Ovary (tissue), 9 donors: Measurements from ENCODE around the gene LKAAEAR1. TPM values are rescaled to one million over a fixed set of nuclear protein-coding genes. Genes with fewer than 3 reads are reported as not detected.

Source experiments
- DNase-seq, 5 donors: peaks; one replicate each; pipeline ENCODE4 v3.0.0-alpha.2; 2019 to 2020
- H3K27ac ChIP-seq, 2 donors: fragments of 200-600 bp; one replicate each; pipeline versions ENCODE4 v1.5.1 to v1.8.0; 2019 to 2022
- H3K27me3 ChIP-seq: fragments of 200-600 bp; one replicate; pipeline ENCODE4 v1.8.0; 2022
- H3K36me3 ChIP-seq: fragments of 200-600 bp; sonication (generic); one replicate; pipeline ENCODE4 v1.5.1; 2019
- H3K4me1 ChIP-seq: one replicate; pipeline ENCODE4 v1.8.1; 2013; ENCODE audit warnings: mild to moderate bottlenecking, moderate library complexity; ENCODE audit not compliant: insufficient read depth
- H3K4me3 ChIP-seq: fragments of 200-600 bp; sonication (generic); one replicate; pipeline ENCODE4 v1.5.1; 2017
- H3K9me3 ChIP-seq, 2 donors: fragments of 200-600 bp in 1 of 2; sonication (generic) in 1 of 2; one replicate each; pipeline versions ENCODE4 v1.5.1 to v1.8.1; 2013 to 2019; ENCODE audit warnings: mild to moderate bottlenecking in 1 of 2, moderate library complexity in 1 of 2
- EP300 ChIP-seq: sonication (generic); formaldehyde crosslinking; IDR thresholded peaks from one replicate; pipeline ENCODE4 v1.6.1; 2017; ENCODE audit warnings: antibody characterized with exemption
- POLR2A ChIP-seq: fragments of 450-650 bp; IDR thresholded peaks from one replicate; pipeline ENCODE4 v1.6.1; 2017; ENCODE audit warnings: antibody characterized with exemption, mild to moderate bottlenecking, moderate library complexity
- WGBS, 3 donors: extraction: QIAGEN DNeasy Blood & Tissue Kit in 1 of 3; methylation state at CpG; one replicate each; pipeline versions ENCODE4 v1.1.5 to v1.1.7; 2013 to 2017; 5-methylcytosine and 5-hydroxymethylcytosine counted together
- intact Hi-C, 4 donors: fragments of 100-400 bp; cut with DNase I; formaldehyde crosslinking; loops; one replicate each; pipeline versions ENCODE4 v1.11.0 to v1.15.1; 2022 to 2023
- polyA plus RNA-seq, 2 donors: library from polyadenylated mRNA; stranded (reverse); fragments of 200-250 nt in 1 of 2; fragments of 350-450 nt in 1 of 2; fragmentation: Illumina TruSeq in 1 of 2; extraction: RNeasy Lipid Tissue Mini Kit (QIAGEN cat#74804) in 1 of 2; gene quantifications; one replicate each; pipeline ENCODE4 v1.2.3, GENCODE V29; 2013 to 2014
- total RNA-seq, 7 donors: library from RNA; depleted of rRNA in 2 of 7; stranded (reverse); fragments of >200 nt in 2 of 7; fragmentation: NEBNext Ultra II Directional in 3 of 7; extraction: Animal tissue kit (Norgen Biotek cat#: 25700) in 3 of 7; gene quantifications; one replicate each; pipeline versions ENCODE4 v1.1.0 to v1.2.4, GENCODE V29; 2016 to 2023
- TF ChIP-seq, protein P1 (sequence below), 3 donors: fragments of 450-650 bp in 2 of 3; fragments of 200-600 bp in 1 of 3; IDR thresholded peaks; one replicate each; pipeline versions ENCODE4 v1.5.1 to v1.8.0; 2016 to 2022; ENCODE audit warnings: antibody characterized with exemption in 3 of 3, mild to moderate bottlenecking in 1 of 3
- donor health status: DM: no; HTN: no; CAD: no; lungs with moderate emphysema.
- donor health status: DM: no; HTN: no; CAD: no.
- donor health status: Bipolar disorder and iron deficiency.
- donor health status: DM: yes; HTN: yes; CAD: no.
- donor health status: DM: no; HTN: no; CAD: no.
- donor health status: DM: yes; HTN: yes; CAD: no.

The LKAAEAR1 gene
- total and polyA plus RNA-seq, 9 donors, result 10.5 TPM; not detected in 8

DNA sequence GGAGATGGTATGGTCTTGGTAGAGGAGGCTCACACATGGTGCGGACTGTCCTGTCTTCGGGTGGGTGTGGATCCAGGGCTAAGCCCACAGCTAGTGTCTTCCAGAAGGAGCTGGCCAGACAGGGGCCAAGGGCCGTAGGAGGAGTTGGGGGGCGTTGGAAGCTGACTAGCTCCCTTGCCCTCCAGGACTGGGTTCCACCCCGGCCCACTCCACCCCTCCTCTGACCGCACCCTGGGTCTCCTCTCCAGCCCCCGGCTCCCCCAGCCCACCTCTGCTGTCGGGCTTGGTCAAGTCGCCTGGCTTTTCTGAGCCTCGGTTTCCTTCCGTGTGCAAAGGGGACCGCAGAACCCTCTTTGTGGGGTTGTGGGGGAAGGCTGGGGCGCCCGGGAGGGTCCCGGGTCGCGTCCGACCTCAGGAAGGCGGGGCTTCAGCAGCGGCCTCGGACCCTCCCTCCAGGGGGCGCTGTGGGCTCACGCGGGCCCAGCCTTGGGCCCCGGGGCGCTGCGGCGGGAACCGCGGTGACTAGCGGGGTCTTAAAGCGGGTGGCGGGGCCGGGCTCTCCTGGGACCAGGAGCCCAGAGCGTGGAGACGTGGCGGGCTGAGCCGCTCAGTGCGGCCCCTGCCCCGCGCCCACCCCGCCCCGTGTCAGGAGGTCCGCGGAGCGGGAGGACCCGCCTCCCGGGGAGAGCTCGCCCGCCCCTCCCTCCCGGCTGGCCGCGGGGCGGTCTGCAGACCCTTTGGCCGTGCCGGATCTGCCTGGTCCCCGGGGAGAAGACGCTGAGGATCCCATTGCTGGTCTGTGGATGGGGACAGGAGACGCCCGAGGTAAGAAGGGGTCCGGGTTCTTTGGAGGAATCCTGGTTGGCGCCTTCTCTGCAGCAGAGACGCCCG lies 17.8 kb upstream of the LKAAEAR1 start:
- 5 to 9% (median 8%) methylated on average over 44 to 64 of the region's 64 CpGs for WGBS, 3 donors
- Histone ChIP-seq H3K36me3 (no peaks in the 10 kb centered on the region), H3K27ac (no peak overlapping the region), H3K27me3 (no peaks in the 10 kb centered on the region), H3K4me3 (no peak overlapping the region), H3K9me3 (no peaks in the 10 kb centered on the region), H3K4me1 (no peaks in the 10 kb centered on the region)
- intact Hi-C loops, result no loop called here
- peak in 1 of 5 donors; percentile 27 for DNase-seq
- no peak for TF ChIP-seq EP300
- no peak for TF ChIP-seq POLR2A
- TF ChIP-seq, protein P1, sequence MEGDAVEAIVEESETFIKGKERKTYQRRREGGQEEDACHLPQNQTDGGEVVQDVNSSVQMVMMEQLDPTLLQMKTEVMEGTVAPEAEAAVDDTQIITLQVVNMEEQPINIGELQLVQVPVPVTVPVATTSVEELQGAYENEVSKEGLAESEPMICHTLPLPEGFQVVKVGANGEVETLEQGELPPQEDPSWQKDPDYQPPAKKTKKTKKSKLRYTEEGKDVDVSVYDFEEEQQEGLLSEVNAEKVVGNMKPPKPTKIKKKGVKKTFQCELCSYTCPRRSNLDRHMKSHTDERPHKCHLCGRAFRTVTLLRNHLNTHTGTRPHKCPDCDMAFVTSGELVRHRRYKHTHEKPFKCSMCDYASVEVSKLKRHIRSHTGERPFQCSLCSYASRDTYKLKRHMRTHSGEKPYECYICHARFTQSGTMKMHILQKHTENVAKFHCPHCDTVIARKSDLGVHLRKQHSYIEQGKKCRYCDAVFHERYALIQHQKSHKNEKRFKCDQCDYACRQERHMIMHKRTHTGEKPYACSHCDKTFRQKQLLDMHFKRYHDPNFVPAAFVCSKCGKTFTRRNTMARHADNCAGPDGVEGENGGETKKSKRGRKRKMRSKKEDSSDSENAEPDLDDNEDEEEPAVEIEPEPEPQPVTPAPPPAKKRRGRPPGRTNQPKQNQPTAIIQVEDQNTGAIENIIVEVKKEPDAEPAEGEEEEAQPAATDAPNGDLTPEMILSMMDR (IDR thresholded peaks at IDR 0.05), result no peak

DNA sequence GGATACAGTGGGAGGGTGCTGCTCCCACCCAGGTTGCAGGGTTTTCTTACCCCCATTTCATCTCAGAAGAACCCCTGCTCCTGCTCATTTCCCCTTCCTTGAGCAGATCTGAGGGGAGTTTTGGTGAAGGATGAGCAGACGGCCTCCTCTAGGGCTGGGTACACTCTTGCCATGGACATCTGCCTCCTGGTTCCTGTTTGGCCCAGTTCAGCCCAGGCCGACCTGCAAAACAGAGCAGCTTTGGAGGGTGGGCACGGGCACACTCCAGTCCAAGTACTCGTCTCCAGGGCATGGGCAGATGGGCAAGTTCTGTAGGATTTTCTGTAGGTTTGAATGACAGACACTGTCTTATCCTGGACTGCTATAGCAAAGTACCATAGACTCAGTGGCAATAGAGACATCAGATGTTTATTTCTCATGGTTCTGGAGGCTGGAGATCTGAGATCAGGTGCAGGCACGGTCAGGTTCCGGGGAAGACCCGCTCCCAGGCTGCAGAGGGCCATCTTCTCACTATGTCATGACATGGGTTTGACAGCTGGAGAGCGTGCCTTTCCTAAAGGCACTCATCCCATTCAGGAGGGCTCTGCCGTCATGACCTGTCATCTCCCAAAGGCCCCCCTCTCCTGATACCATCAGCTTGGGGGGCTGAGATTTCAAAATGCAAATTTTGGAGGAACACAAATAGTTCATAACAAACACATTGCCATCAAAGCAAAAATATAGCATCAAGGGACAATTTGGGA lies 16.9 kb upstream of the LKAAEAR1 start:
- WGBS, 3 donors, result 85 to 95% (median 89%) methylated on average over 9 of the region's 9 CpGs
- intact Hi-C loops, result no loop called here

GRCh38 chr20:64100566-64100888 lies 16.3 kb upstream of the LKAAEAR1 start:
- H3K27me3 ChIP-seq, result no peaks in the 10 kb centered on the region
- no peak overlapping the region for H3K27ac ChIP-seq
- WGBS, 3 donors, result 69 to 76% (median 73%) methylated on average over 4 of the region's 4 CpGs
- H3K9me3 ChIP-seq, result no peaks in the 10 kb centered on the region
- H3K36me3 ChIP-seq, result no peaks in the 10 kb centered on the region
- TF ChIP-seq EP300 (no peak), POLR2A (no peak)
- TF ChIP-seq, protein P1 (IDR thresholded peaks at IDR 0.05), result no peak
- intact Hi-C loops, result no loop called here
- DNase-seq, result no peak
- no peaks in the 10 kb centered on the region for H3K4me1 ChIP-seq
- no peak overlapping the region for H3K4me3 ChIP-seq

More for the DNA sequence above, 16.9 kb upstream of the LKAAEAR1 start:
- Histone ChIP-seq H3K27ac (no peak overlapping the region), H3K4me3 (no peak overlapping the region), H3K4me1 (no peaks in the 10 kb centered on the region), H3K36me3 (no peaks in the 10 kb centered on the region), H3K9me3 (no peaks in the 10 kb centered on the region), H3K27me3 (no peaks in the 10 kb centered on the region)
- no peak for TF ChIP-seq EP300
- TF ChIP-seq POLR2A, result no peak
- TF ChIP-seq, protein P1 (IDR thresholded peaks at IDR 0.05), result no peak
- no peak for DNase-seq

DNA sequence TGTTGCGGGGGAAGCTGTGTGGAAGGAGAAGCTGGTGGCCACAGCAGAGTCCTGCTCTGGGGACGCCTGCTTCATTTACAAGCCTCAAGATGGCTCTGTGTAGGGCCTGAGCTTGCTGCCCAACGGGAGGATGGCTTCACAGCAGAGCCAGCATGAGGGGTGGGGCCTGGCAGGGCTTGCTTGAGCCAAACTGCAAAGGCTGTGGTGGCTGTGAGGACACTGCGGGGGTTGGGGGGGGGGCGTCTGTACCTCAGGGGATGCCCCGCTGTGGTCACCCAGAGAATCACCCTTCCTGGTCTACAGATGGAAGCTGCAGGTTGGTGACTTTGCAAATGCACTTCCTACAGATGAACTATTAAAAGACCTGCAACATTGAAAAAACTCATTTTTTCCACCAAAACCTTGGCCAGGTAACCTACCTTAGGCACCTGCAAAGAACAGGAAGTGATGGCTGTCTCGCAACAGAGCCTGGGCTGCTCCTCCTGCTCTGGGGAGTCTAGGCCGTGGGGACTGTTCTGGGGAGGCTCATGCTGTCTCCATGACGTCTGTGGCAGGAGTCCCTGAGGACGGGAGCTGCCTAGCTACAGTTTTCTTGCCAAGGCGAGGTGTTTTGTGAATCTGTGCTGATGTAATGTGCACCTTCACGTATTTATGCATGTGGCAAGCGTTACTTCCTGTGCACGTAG lies 15.8 kb upstream of the LKAAEAR1 start:
- H3K36me3 ChIP-seq, result no peaks in the 10 kb centered on the region
- H3K9me3 ChIP-seq, result no peaks in the 10 kb centered on the region
- no peak overlapping the region for H3K27ac ChIP-seq
- no peaks in the 10 kb centered on the region for H3K4me1 ChIP-seq
- intact Hi-C loops, result no loop called here
- H3K27me3 ChIP-seq, result no peaks in the 10 kb centered on the region
- WGBS, 3 donors, result 81 to 89% (median 87%) methylated on average over 14 of the region's 14 CpGs
- no peak overlapping the region for H3K4me3 ChIP-seq
- TF ChIP-seq POLR2A (no peak), EP300 (no peak)
- TF ChIP-seq, protein P1 (IDR thresholded peaks at IDR 0.05), result no peak
- no peak for DNase-seq
